ENCODE measurements around the gene PDE4B. TPM values are rescaled to one million over a fixed set of nuclear protein-coding genes. Genes with fewer than 3 reads are reported as not detected.
"Not testable (repeated sequence)": the region's sequence is repeated elsewhere in the genome, so short reads cannot be mapped to it uniquely, and the experiment has no call there.

Gene PDE4B
- total RNA-seq, 1 experiment from 2014 or later: 5.5 TPM

DNA sequence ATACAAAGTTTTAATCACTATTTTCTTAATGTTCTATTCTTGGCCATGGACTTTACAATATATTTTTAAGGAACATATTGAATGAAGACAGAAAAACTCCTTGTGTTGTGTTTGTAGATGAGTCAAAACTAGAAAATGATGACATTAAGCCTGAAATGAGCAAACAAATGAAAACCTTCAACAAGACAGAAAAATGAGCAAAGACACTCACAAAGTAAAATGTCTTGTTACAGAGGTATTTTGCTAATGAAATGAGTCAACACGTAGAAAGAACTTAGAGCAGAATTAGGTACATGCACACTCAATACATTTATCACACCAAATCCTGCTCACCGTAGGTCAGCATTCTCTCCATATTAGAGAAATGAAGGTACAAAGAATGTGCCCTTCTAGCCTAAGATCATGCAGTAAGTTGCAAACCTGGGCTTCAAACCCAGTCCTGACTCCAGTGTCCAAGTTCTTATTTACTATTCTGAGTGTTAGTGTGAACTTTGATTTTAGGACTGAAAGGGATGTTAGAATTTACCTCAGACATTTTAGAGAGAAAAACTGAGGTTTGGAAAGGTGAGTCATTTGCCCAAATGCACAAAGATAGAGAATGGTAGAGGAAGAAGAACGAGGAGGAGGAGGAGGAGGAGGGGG, 607.3 kb downstream of the PDE4B start:
- no peaks in the 10 kb centered on the region for H3K27me3 ChIP-seq (ENCODE audit: low read length)
- no peaks in the 10 kb centered on the region for H3K9me3 ChIP-seq (ENCODE audit: low read length)
- H3K4me3 ChIP-seq (ENCODE audit: low read length): peak overlapping the region; percentile 29
- no peaks in the 10 kb centered on the region for H3K79me2 ChIP-seq (ENCODE audit: low read length)
- H3K27ac ChIP-seq (ENCODE audit: low read length): peak overlapping the region; percentile 97
- peaks cover 97% of the 10 kb centered on the region for H3K4me1 ChIP-seq (ENCODE audit: low read length)
- peak overlapping the region; percentile 72 for H3K4me2 ChIP-seq (ENCODE audit: low read depth, low read length, poor library complexity, severe bottlenecking)
- H3K36me3 ChIP-seq (ENCODE audit: insufficient read depth, low read length): no peaks in the 10 kb centered on the region
- H4K20me1 ChIP-seq (ENCODE audit: insufficient read depth, low read depth, low read length): no peaks in the 10 kb centered on the region
- H2AFZ ChIP-seq (ENCODE audit: low read length): no peak overlapping the region
- peak; percentile 57 for DNase-seq
- no peaks in the 10 kb centered on the region for H3K9me2 ChIP-seq (replicated peaks; ENCODE audit: insufficient read depth, low read length)
- peak overlapping the region; percentile 29 for H3K9ac ChIP-seq (ENCODE audit: low read length)

DNA sequence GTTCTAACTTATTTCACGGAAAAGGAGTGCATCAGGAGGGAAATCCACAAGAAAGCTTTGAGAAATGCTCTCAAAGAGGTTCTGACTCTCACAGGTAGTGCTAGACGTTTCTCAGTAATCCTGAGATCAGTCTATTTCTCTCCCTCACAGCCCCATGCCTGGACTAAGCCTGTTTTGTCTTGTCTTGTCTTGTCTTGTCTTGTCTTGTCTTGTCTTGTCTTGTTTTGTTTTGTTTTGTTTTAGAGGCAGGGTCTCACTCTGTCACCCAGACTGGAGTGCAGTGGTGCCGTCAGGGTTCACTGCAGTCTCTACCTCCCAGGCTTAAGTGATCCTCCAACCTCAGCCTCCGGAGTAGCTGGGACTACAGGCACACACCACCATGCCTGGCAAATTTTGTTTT, 608.0 kb downstream of the PDE4B start:
- Histone ChIP-seq H3K9ac (ENCODE audit: low read length) (peak overlapping the region; percentile 68; the same call in 1 of the 2 replicates), H2AFZ (ENCODE audit: low read length) (no peak overlapping the region), H3K36me3 (ENCODE audit: insufficient read depth, low read length) (no peaks in the 10 kb centered on the region), H3K9me2 (replicated peaks; ENCODE audit: insufficient read depth, low read length) (no peaks in the 10 kb centered on the region), H4K20me1 (ENCODE audit: insufficient read depth, low read depth, low read length) (no peaks in the 10 kb centered on the region), H3K4me3 (ENCODE audit: low read length) (no peak overlapping the region), H3K4me1 (ENCODE audit: low read length) (peaks cover 90% of the 10 kb centered on the region), H3K4me2 (ENCODE audit: low read depth, low read length, poor library complexity, severe bottlenecking) (peak overlapping the region; percentile 86), H3K9me3 (ENCODE audit: low read length) (no peaks in the 10 kb centered on the region), H3K79me2 (ENCODE audit: low read length) (no peaks in the 10 kb centered on the region), H3K27ac (ENCODE audit: low read length) (peak overlapping the region; percentile 97), H3K27me3 (ENCODE audit: low read length) (no peaks in the 10 kb centered on the region)
- DNase-seq: peak; percentile 54

DNA sequence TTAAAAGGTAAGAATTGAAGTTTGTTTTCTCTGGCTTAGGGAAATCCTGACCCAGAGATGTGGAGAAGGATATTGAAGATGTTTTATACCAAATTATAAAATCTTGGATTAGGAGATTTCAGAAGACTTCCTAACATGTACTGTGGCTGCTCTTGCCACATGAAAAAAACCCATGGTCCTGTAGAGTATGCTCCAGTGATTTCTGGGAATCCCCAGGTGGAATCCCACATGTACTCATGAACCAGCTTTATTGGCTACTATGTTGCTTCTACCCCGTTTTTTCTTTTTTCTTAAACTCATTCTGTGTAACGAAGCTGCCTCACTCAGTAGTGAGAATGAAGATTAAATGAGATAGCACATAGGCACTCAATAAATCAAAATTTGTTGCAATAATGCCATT, 608.5 kb downstream of the PDE4B start:
- Histone ChIP-seq H3K9me2 (replicated peaks; ENCODE audit: insufficient read depth, low read length) (no peaks in the 10 kb centered on the region), H3K4me2 (ENCODE audit: low read depth, low read length, poor library complexity, severe bottlenecking) (peak overlapping the region; percentile 86), H3K36me3 (ENCODE audit: insufficient read depth, low read length) (no peaks in the 10 kb centered on the region), H3K9me3 (ENCODE audit: low read length) (no peaks in the 10 kb centered on the region), H3K9ac (ENCODE audit: low read length) (peak overlapping the region; percentile 68), H3K79me2 (ENCODE audit: low read length) (no peaks in the 10 kb centered on the region), H3K4me3 (ENCODE audit: low read length) (peak overlapping the region; percentile 52), H3K4me1 (ENCODE audit: low read length) (peaks cover 85% of the 10 kb centered on the region), H2AFZ (ENCODE audit: low read length) (no peak overlapping the region), H3K27ac (ENCODE audit: low read length) (peak overlapping the region; percentile 97), H4K20me1 (ENCODE audit: insufficient read depth, low read depth, low read length) (no peaks in the 10 kb centered on the region), H3K27me3 (ENCODE audit: low read length) (no peaks in the 10 kb centered on the region)
- DNase-seq: no peak

DNA sequence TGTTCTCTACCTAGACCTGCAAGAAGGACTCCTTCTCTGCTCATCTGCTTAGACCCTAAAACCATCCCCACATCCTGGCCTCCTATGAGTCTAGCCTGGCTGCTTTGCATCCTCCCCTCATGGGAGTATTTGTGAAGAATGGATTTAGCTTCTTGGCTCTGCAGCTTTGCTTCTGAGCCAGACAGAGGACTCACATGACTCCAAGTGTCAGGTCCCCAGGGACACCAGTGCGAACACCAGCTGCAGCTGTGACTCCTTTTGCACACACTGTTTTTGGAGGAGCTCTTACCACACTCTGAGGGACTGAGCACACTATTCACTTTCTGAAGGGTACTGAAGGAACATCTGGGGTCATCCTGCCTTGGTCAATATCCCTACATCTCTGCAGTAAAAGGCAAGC, 609.5 kb downstream of the PDE4B start:
- Histone ChIP-seq H3K4me2 (ENCODE audit: low read depth, low read length, poor library complexity, severe bottlenecking) (peak overlapping the region; percentile 86), H3K27ac (ENCODE audit: low read length) (peak overlapping the region; percentile 97), H3K79me2 (ENCODE audit: low read length) (no peaks in the 10 kb centered on the region), H3K9ac (ENCODE audit: low read length) (peak overlapping the region; percentile 69), H3K36me3 (ENCODE audit: insufficient read depth, low read length) (no peaks in the 10 kb centered on the region), H3K27me3 (ENCODE audit: low read length) (no peaks in the 10 kb centered on the region), H3K9me3 (ENCODE audit: low read length) (no peaks in the 10 kb centered on the region), H2AFZ (ENCODE audit: low read length) (no peak overlapping the region), H3K4me1 (ENCODE audit: low read length) (peaks cover 79% of the 10 kb centered on the region), H3K9me2 (replicated peaks; ENCODE audit: insufficient read depth, low read length) (no peaks in the 10 kb centered on the region), H3K4me3 (ENCODE audit: low read length) (peak overlapping the region; percentile 57), H4K20me1 (ENCODE audit: insufficient read depth, low read depth, low read length) (no peaks in the 10 kb centered on the region)
- peak; percentile 99 for DNase-seq

DNA sequence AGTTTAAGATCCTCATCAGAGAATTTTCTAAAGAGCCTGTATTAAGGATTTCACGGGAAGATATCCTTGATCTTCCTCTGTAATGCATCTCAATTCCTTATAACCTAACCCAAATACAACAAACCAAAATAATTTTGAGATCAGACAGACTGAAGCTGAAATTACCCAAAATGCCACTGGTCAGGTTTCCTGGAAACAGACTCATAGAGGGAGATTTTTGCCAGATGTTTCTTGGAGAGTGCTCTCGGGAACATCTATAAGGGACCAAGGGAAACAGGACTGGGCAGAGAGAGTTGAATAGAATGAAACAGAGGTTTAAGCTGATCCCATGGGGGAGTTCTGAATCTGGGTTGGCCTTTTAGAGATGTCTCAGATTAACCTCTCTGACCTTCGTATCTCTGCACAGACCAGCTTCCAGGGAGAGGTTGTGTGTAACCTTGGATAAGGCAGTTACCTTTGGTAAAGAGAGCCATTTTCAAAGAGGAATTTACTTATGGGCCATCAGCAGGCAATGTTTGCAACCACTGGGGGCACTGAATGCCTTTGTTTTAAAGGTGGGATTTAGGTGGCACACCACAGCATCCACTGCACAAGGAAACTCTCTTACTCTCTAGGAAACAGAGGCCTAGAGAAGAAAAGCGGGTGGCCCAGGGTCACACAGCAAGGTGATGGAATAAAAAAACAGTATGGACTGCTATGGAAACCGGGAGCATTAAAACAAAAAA, 610.5 kb downstream of the PDE4B start:
- Histone ChIP-seq H3K27ac (ENCODE audit: low read length) (peak overlapping the region; percentile 97), H3K4me2 (ENCODE audit: low read depth, low read length, poor library complexity, severe bottlenecking) (peak overlapping the region; percentile 86), H3K36me3 (ENCODE audit: insufficient read depth, low read length) (no peaks in the 10 kb centered on the region), H3K9ac (ENCODE audit: low read length) (peak overlapping the region; percentile 69), H2AFZ (ENCODE audit: low read length) (no peak overlapping the region), H3K79me2 (ENCODE audit: low read length) (no peaks in the 10 kb centered on the region), H3K9me3 (ENCODE audit: low read length) (no peaks in the 10 kb centered on the region), H3K27me3 (ENCODE audit: low read length) (no peaks in the 10 kb centered on the region), H3K9me2 (replicated peaks; ENCODE audit: insufficient read depth, low read length) (no peaks in the 10 kb centered on the region), H4K20me1 (ENCODE audit: insufficient read depth, low read depth, low read length) (no peaks in the 10 kb centered on the region), H3K4me1 (ENCODE audit: low read length) (peaks cover 69% of the 10 kb centered on the region), H3K4me3 (ENCODE audit: low read length) (peak overlapping the region; percentile 57)
- peak; percentile 78 for DNase-seq

DNA sequence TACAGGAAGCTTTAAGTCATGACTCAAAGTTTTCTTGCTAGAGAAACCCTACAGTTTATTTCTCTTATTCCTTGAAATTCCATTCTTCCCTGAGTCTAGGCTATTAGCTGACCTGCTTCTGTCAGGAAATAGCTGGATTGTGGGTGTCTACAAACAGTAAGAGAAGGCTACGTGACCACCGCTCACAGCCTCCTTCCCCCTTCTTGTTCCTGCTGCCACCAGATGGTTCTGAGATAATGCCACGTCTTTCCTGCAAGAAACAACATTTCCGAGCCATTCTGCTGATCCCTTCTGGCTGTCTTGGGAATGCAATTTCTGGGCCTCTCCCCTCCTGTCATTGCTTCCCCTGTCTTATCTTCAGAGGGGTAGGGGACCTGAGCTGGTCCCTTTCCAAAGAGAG, 612.4 kb downstream of the PDE4B start:
- H3K4me1 ChIP-seq (ENCODE audit: low read length): peaks cover 50% of the 10 kb centered on the region
- no peaks in the 10 kb centered on the region for H3K9me2 ChIP-seq (replicated peaks; ENCODE audit: insufficient read depth, low read length)

GRCh38 chr1:66411449-66411848, 618.8 kb downstream of the PDE4B start:
- H3K9ac ChIP-seq (ENCODE audit: low read length); H3K27me3 ChIP-seq (ENCODE audit: low read length); H3K9me2 ChIP-seq (replicated peaks; ENCODE audit: insufficient read depth, low read length); H3K36me3 ChIP-seq (ENCODE audit: insufficient read depth, low read length); H3K27ac ChIP-seq (ENCODE audit: low read length); H3K4me3 ChIP-seq (ENCODE audit: low read length); H3K79me2 ChIP-seq (ENCODE audit: low read length); DNase-seq; H2AFZ ChIP-seq (ENCODE audit: low read length); H3K4me2 ChIP-seq (ENCODE audit: low read depth, low read length, poor library complexity, severe bottlenecking); H3K9me3 ChIP-seq (ENCODE audit: low read length); H4K20me1 ChIP-seq (ENCODE audit: insufficient read depth, low read depth, low read length): not testable (repeated sequence)
- peaks cover 21% of the 10 kb centered on the region for H3K4me1 ChIP-seq (ENCODE audit: low read length)

More for the DNA sequence above, 612.4 kb downstream of the PDE4B start:
- no peak overlapping the region for H3K4me3 ChIP-seq (ENCODE audit: low read length)
- H3K9me3 ChIP-seq (ENCODE audit: low read length): no peaks in the 10 kb centered on the region
- no peaks in the 10 kb centered on the region for H3K36me3 ChIP-seq (ENCODE audit: insufficient read depth, low read length)
- DNase-seq: no peak
- no peak overlapping the region for H3K9ac ChIP-seq (ENCODE audit: low read length)
- H3K4me2 ChIP-seq (ENCODE audit: low read depth, low read length, poor library complexity, severe bottlenecking): no peak overlapping the region
- no peak overlapping the region for H2AFZ ChIP-seq (ENCODE audit: low read length)
- no peaks in the 10 kb centered on the region for H3K79me2 ChIP-seq (ENCODE audit: low read length)
- no peak overlapping the region for H3K27ac ChIP-seq (ENCODE audit: low read length)
- H3K27me3 ChIP-seq (ENCODE audit: low read length): no peaks in the 10 kb centered on the region
- no peaks in the 10 kb centered on the region for H4K20me1 ChIP-seq (ENCODE audit: insufficient read depth, low read depth, low read length)

- H3K9me2 ChIP-seq (replicated peaks; ENCODE audit: insufficient read depth, low read length): no peaks in the 10 kb centered on the region
- no peaks in the 10 kb centered on the region for H3K27me3 ChIP-seq (ENCODE audit: low read length)
- H3K79me2 ChIP-seq (ENCODE audit: low read length): no peaks in the 10 kb centered on the region
- H3K4me3 ChIP-seq (ENCODE audit: low read length): no peak overlapping the region
- no peak overlapping the region for H3K4me2 ChIP-seq (ENCODE audit: low read depth, low read length, poor library complexity, severe bottlenecking)
- H3K9me3 ChIP-seq (ENCODE audit: low read length): peaks cover 10% of the 10 kb centered on the region
- DNase-seq: no peak
- H3K9ac ChIP-seq (ENCODE audit: low read length): no peak overlapping the region
- no peaks in the 10 kb centered on the region for H3K36me3 ChIP-seq (ENCODE audit: insufficient read depth, low read length)
- H3K27ac ChIP-seq (ENCODE audit: low read length): no peak overlapping the region
- H2AFZ ChIP-seq (ENCODE audit: low read length): no peak overlapping the region
- no peaks in the 10 kb centered on the region for H4K20me1 ChIP-seq (ENCODE audit: insufficient read depth, low read depth, low read length)
- peaks cover 19% of the 10 kb centered on the region for H3K4me1 ChIP-seq (ENCODE audit: low read length)
Observed at GRCh38 chr1:66412704-66413103, 620.0 kb downstream of the PDE4B start.
